MM.1S (cell line): Measurements from ENCODE around the gene MRPS18A.

Experiments
- EZH2phosphoT487 ChIP-seq: fragments of 300-600 bp; sonication (generic); IDR thresholded peaks from 2 replicates; pipeline ENCODE4 v1.6.1; 2018; ENCODE audit warnings: antibody characterized with exemption, low read length
- TF ChIP-seq, protein P1 (sequence below): fragments of 300-600 bp; sonication (generic); IDR thresholded peaks from 2 replicates; pipeline ENCODE4 v1.5.1; 2016; ENCODE audit warnings: antibody characterized with exemption, low read length, mixed read lengths

DNA sequence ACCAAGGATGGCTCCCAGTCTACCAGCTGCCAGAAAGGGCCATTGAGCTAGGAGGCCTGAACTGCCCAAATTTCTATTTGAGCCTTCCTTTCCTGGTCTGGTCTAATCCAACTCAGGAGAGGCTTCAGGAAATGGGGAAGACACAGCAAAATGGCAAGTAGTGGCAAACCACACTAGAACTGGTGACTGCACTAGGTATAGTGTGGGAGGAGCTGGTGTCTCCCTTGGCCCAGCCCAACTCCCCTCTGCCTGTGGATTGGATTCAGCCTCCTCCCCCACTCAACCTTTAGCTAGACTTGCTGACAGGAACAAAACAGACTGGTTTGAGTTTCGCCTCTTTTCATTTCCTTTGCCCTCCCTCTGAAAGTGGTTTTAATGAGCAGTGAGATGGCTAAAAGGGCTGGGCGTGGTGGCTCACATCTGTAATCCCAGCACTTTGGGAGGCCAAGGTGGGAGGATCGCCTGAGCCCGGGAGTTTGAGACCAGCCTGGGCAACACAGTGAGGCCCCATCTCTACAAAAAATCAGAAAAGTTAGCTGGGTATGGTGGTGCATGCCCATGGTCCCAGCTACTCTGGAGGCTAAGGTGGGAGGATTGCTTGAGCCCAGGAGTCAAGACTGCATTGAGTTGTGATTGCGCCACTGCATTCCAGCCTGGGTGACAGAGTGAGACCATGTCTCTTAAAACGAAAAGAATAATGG is 17.5 kb downstream of the MRPS18A start:
- TF ChIP-seq, protein P1, sequence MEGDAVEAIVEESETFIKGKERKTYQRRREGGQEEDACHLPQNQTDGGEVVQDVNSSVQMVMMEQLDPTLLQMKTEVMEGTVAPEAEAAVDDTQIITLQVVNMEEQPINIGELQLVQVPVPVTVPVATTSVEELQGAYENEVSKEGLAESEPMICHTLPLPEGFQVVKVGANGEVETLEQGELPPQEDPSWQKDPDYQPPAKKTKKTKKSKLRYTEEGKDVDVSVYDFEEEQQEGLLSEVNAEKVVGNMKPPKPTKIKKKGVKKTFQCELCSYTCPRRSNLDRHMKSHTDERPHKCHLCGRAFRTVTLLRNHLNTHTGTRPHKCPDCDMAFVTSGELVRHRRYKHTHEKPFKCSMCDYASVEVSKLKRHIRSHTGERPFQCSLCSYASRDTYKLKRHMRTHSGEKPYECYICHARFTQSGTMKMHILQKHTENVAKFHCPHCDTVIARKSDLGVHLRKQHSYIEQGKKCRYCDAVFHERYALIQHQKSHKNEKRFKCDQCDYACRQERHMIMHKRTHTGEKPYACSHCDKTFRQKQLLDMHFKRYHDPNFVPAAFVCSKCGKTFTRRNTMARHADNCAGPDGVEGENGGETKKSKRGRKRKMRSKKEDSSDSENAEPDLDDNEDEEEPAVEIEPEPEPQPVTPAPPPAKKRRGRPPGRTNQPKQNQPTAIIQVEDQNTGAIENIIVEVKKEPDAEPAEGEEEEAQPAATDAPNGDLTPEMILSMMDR = no peak
- no peak for TF ChIP-seq EZH2phosphoT487
